Nephron progenitor cell (in vitro differentiated cells): Measurements from ENCODE around the gene E2F3.

ENCODE experiments used
- DNase-seq: peaks from one replicate; pipeline ENCODE4 v3.0.0; 2021
- H3K27ac Mint-ChIP-seq: 2 replicates; pipeline ENCODE4 v1.8.0; 2021; ENCODE audit warnings: mild to moderate bottlenecking, moderate library complexity, mixed read lengths
- H3K27me3 Mint-ChIP-seq: 2 replicates; pipeline ENCODE4 v1.8.0; 2021; ENCODE audit warnings: mild to moderate bottlenecking, low read depth, mixed read lengths; ENCODE audit not compliant: poor library complexity
- H3K36me3 Mint-ChIP-seq: 2 replicates; pipeline ENCODE4 v1.8.0; 2021; ENCODE audit warnings: low read depth, mixed read lengths
- H3K4me1 Mint-ChIP-seq: 2 replicates; pipeline ENCODE4 v1.8.0; 2021; ENCODE audit warnings: mixed read lengths
- H3K4me3 Mint-ChIP-seq: 2 replicates; pipeline ENCODE4 v1.8.0; 2021; ENCODE audit warnings: mild to moderate bottlenecking, moderate library complexity, mixed read lengths
- H3K9me3 Mint-ChIP-seq: 2 replicates; pipeline ENCODE4 v1.8.0; 2021; ENCODE audit warnings: mild to moderate bottlenecking, moderate library complexity, mixed read lengths
- CTCF ChIP-seq: fragments of 200-600 bp; sonication (generic); IDR thresholded peaks from 2 replicates; pipeline ENCODE4 v1.5.0; 2021; ENCODE audit warnings: antibody characterized with exemption

Gene E2F3

GRCh38 chr6:20432692-20433091 lies 31.0 kb downstream of the E2F3 start:
- TF ChIP-seq CTCF: no peak
- Mint-ChIP-seq H3K4me3 (no peak overlapping the region), H3K27me3 (peaks cover 3% of the 10 kb centered on the region), H3K9me3 (peaks cover 18% of the 10 kb centered on the region), H3K27ac (peak overlapping the region; percentile 40), H3K36me3 (peaks cover 86% of the 10 kb centered on the region), H3K4me1 (peaks cover 13% of the 10 kb centered on the region)
- no peak for DNase-seq

- no peak overlapping the region for H3K4me3 Mint-ChIP-seq
- peaks cover 17% of the 10 kb centered on the region for H3K9me3 Mint-ChIP-seq
- peaks cover 19% of the 10 kb centered on the region for H3K4me1 Mint-ChIP-seq
- H3K27ac Mint-ChIP-seq: peak overlapping the region; percentile 40
- H3K36me3 Mint-ChIP-seq: peaks cover 80% of the 10 kb centered on the region
- no peak for DNase-seq
- no peak for TF ChIP-seq CTCF
- H3K27me3 Mint-ChIP-seq: peaks cover 2% of the 10 kb centered on the region
Observed at GRCh38 chr6:20433321-20433720, 31.6 kb downstream of the E2F3 start.

GRCh38 chr6:20433929-20434328 lies 32.2 kb downstream of the E2F3 start:
- Mint-ChIP-seq H3K4me3 (no peak overlapping the region), H3K9me3 (peaks cover 11% of the 10 kb centered on the region), H3K36me3 (peaks cover 74% of the 10 kb centered on the region), H3K27me3 (no peaks in the 10 kb centered on the region), H3K27ac (peak overlapping the region; percentile 86), H3K4me1 (peaks cover 24% of the 10 kb centered on the region)
- DNase-seq: no peak
- no peak for TF ChIP-seq CTCF

- no peak for TF ChIP-seq CTCF
- no peak overlapping the region for H3K4me3 Mint-ChIP-seq
Observed at GRCh38 chr6:20434766-20435165, 33.1 kb downstream of the E2F3 start.

GRCh38 chr6:20436719-20437118 lies 35.0 kb downstream of the E2F3 start:
- Mint-ChIP-seq H3K36me3 (peaks cover 73% of the 10 kb centered on the region), H3K27me3 (no peaks in the 10 kb centered on the region), H3K9me3 (no peaks in the 10 kb centered on the region), H3K4me3 (no peak overlapping the region), H3K27ac (peak overlapping the region; percentile 13), H3K4me1 (peaks cover 32% of the 10 kb centered on the region)
- TF ChIP-seq CTCF: no peak
- no peak for DNase-seq

More at GRCh38 chr6:20434766-20435165, 33.1 kb downstream of the E2F3 start:
- peaks cover 4% of the 10 kb centered on the region for H3K9me3 Mint-ChIP-seq
- H3K27me3 Mint-ChIP-seq: no peaks in the 10 kb centered on the region
- no peak for DNase-seq
- peaks cover 24% of the 10 kb centered on the region for H3K4me1 Mint-ChIP-seq
- peak overlapping the region; percentile 87 for H3K27ac Mint-ChIP-seq
- H3K36me3 Mint-ChIP-seq: peaks cover 73% of the 10 kb centered on the region

GRCh38 chr6:20437639-20438038 lies 36.0 kb downstream of the E2F3 start:
- TF ChIP-seq CTCF: no peak
- no peak for DNase-seq
- no peak overlapping the region for H3K4me3 Mint-ChIP-seq
- no peaks in the 10 kb centered on the region for H3K27me3 Mint-ChIP-seq
- peaks cover 40% of the 10 kb centered on the region for H3K4me1 Mint-ChIP-seq
- no peaks in the 10 kb centered on the region for H3K9me3 Mint-ChIP-seq
- H3K36me3 Mint-ChIP-seq: peaks cover 70% of the 10 kb centered on the region
- no peak overlapping the region for H3K27ac Mint-ChIP-seq
